Measurements from ENCODE around the gene OR5W2. TPM values are rescaled to one million over a fixed set of nuclear protein-coding genes. Genes with fewer than 3 reads are reported as not detected.

OR5W2 gene
- total RNA-seq, 1 donor from 2014 or later: not detected

- no peak overlapping the region for H3K4me3 ChIP-seq (ENCODE audit: insufficient read depth, low read depth, low read length)
- H3K27me3 Mint-ChIP-seq (ENCODE audit: low read depth, unreplicated experiment): no peaks in the 10 kb centered on the region
- H3K79me2 ChIP-seq (ENCODE audit: insufficient read depth, low read length): no peaks in the 10 kb centered on the region
- H4K20me1 ChIP-seq (ENCODE audit: insufficient read depth, low read length): no peaks in the 10 kb centered on the region
- H3K9me3 ChIP-seq (ENCODE audit: insufficient read depth, low read depth, low read length): peaks cover 2% of the 10 kb centered on the region
- no peaks in the 10 kb centered on the region for H3K27me3 ChIP-seq (ENCODE audit: insufficient read depth, low read length)
- TF ChIP-seq, protein P1, sequence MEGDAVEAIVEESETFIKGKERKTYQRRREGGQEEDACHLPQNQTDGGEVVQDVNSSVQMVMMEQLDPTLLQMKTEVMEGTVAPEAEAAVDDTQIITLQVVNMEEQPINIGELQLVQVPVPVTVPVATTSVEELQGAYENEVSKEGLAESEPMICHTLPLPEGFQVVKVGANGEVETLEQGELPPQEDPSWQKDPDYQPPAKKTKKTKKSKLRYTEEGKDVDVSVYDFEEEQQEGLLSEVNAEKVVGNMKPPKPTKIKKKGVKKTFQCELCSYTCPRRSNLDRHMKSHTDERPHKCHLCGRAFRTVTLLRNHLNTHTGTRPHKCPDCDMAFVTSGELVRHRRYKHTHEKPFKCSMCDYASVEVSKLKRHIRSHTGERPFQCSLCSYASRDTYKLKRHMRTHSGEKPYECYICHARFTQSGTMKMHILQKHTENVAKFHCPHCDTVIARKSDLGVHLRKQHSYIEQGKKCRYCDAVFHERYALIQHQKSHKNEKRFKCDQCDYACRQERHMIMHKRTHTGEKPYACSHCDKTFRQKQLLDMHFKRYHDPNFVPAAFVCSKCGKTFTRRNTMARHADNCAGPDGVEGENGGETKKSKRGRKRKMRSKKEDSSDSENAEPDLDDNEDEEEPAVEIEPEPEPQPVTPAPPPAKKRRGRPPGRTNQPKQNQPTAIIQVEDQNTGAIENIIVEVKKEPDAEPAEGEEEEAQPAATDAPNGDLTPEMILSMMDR (IDR thresholded peaks at IDR 0.05; ENCODE audit: insufficient read depth, low read depth, low read length): no peak
- TF ChIP-seq EZH2 (IDR thresholded peaks at IDR 0.05; ENCODE audit: insufficient read depth, low read length): no peak
- no peaks in the 10 kb centered on the region for H3K36me3 Mint-ChIP-seq (ENCODE audit: low read depth, unreplicated experiment)
- H2AFZ ChIP-seq (ENCODE audit: low read depth, low read length): no peak overlapping the region
- no peaks in the 10 kb centered on the region for H3K4me1 Mint-ChIP-seq (ENCODE audit: low read depth, unreplicated experiment)
- no peak overlapping the region for H3K27ac ChIP-seq (ENCODE audit: low read depth, low read length)
- no peaks in the 10 kb centered on the region for H3K9me3 Mint-ChIP-seq (ENCODE audit: unreplicated experiment)
- H3K4me1 ChIP-seq (ENCODE audit: insufficient read depth, low read length): no peaks in the 10 kb centered on the region
- no peak overlapping the region for H3K27ac Mint-ChIP-seq (ENCODE audit: unreplicated experiment)
- H3K36me3 ChIP-seq (ENCODE audit: insufficient read depth, low read length): no peaks in the 10 kb centered on the region
- FAIRE-seq (no peak), DNase-seq (ENCODE audit: low read depth) (no peak)
- H3K4me2 ChIP-seq (ENCODE audit: low read length): no peak overlapping the region
- H3K4me3 Mint-ChIP-seq (ENCODE audit: unreplicated experiment): no peak overlapping the region
- H3K9ac ChIP-seq (ENCODE audit: low read length): no peak overlapping the region
These were observed 34.9 kb upstream of the OR5W2 start for GRCh38 chr11:55949330-55949729.

GRCh38 chr11:55942785-55943392, 28.5 kb upstream of the OR5W2 start:
- Histone ChIP-seq H3K27me3 (ENCODE audit: insufficient read depth, low read length) (no peaks in the 10 kb centered on the region), H3K4me3 (ENCODE audit: insufficient read depth, low read depth, low read length) (no peak overlapping the region), H3K79me2 (ENCODE audit: insufficient read depth, low read length) (no peaks in the 10 kb centered on the region), H3K9ac (ENCODE audit: low read length) (no peak overlapping the region), H3K9me3 (ENCODE audit: insufficient read depth, low read depth, low read length) (no peaks in the 10 kb centered on the region), H3K4me2 (ENCODE audit: low read length) (no peak overlapping the region), H2AFZ (ENCODE audit: low read depth, low read length) (no peak overlapping the region), H3K36me3 (ENCODE audit: insufficient read depth, low read length) (no peaks in the 10 kb centered on the region), H3K4me1 (ENCODE audit: insufficient read depth, low read length) (no peaks in the 10 kb centered on the region), H3K27ac (ENCODE audit: low read depth, low read length) (no peak overlapping the region), H4K20me1 (ENCODE audit: insufficient read depth, low read length) (no peaks in the 10 kb centered on the region)
- no peaks in the 10 kb centered on the region for H3K9me3 Mint-ChIP-seq (ENCODE audit: unreplicated experiment)
- H3K4me1 Mint-ChIP-seq (ENCODE audit: low read depth, unreplicated experiment): no peaks in the 10 kb centered on the region
- H3K36me3 Mint-ChIP-seq (ENCODE audit: low read depth, unreplicated experiment): no peaks in the 10 kb centered on the region
- no peak overlapping the region for H3K4me3 Mint-ChIP-seq (ENCODE audit: unreplicated experiment)
- FAIRE-seq (no peak), DNase-seq (ENCODE audit: low read depth) (no peak)
- no peaks in the 10 kb centered on the region for H3K27me3 Mint-ChIP-seq (ENCODE audit: low read depth, unreplicated experiment)
- no peak overlapping the region for H3K27ac Mint-ChIP-seq (ENCODE audit: unreplicated experiment)
- no peak for TF ChIP-seq EZH2 (IDR thresholded peaks at IDR 0.05; ENCODE audit: insufficient read depth, low read length)
- TF ChIP-seq, protein P1 (IDR thresholded peaks at IDR 0.05; ENCODE audit: insufficient read depth, low read depth, low read length): peak; percentile 18

GRCh38 chr11:55936300-55936699, 21.9 kb upstream of the OR5W2 start, which contains the start of gene OR5I1:
Gene OR5I1, minus strand, starts transcription at chr11:55936400. Its CDS starts 0 bp downstream, at chr11:55936400.
- no peaks in the 10 kb centered on the region for H3K36me3 Mint-ChIP-seq (ENCODE audit: low read depth, unreplicated experiment)
- H3K79me2 ChIP-seq (ENCODE audit: insufficient read depth, low read length): no peaks in the 10 kb centered on the region
- H2AFZ ChIP-seq (ENCODE audit: low read depth, low read length): no peak within 1 kb of the TSS
- no peaks in the 10 kb centered on the region for H4K20me1 ChIP-seq (ENCODE audit: insufficient read depth, low read length)
- H3K27ac ChIP-seq (ENCODE audit: low read depth, low read length): no peak within 1 kb of the TSS
- DNase-seq (ENCODE audit: low read depth) (no peak), FAIRE-seq (no peak)
- no peak within 1 kb of the TSS for H3K4me3 ChIP-seq (ENCODE audit: insufficient read depth, low read depth, low read length)
- no peak within 1 kb of the TSS for H3K4me3 Mint-ChIP-seq (ENCODE audit: unreplicated experiment)
- no peak within 1 kb of the TSS for H3K27ac Mint-ChIP-seq (ENCODE audit: unreplicated experiment)
- no peaks in the 10 kb centered on the region for H3K4me1 Mint-ChIP-seq (ENCODE audit: low read depth, unreplicated experiment)
- no peaks in the 10 kb centered on the region for H3K9me3 ChIP-seq (ENCODE audit: insufficient read depth, low read depth, low read length)
- H3K4me1 ChIP-seq (ENCODE audit: insufficient read depth, low read length): no peaks in the 10 kb centered on the region
- no peaks in the 10 kb centered on the region for H3K36me3 ChIP-seq (ENCODE audit: insufficient read depth, low read length)
- no peaks in the 10 kb centered on the region for H3K27me3 ChIP-seq (ENCODE audit: insufficient read depth, low read length)
- TF ChIP-seq, protein P1 (IDR thresholded peaks at IDR 0.05; ENCODE audit: insufficient read depth, low read depth, low read length): no peak
- no peak for TF ChIP-seq EZH2 (IDR thresholded peaks at IDR 0.05; ENCODE audit: insufficient read depth, low read length)
- peaks cover 2% of the 10 kb centered on the region for H3K9me3 Mint-ChIP-seq (ENCODE audit: unreplicated experiment)
- no peak within 1 kb of the TSS for H3K9ac ChIP-seq (ENCODE audit: low read length)
- no peak within 1 kb of the TSS for H3K4me2 ChIP-seq (ENCODE audit: low read length)
- peaks cover 2% of the 10 kb centered on the region for H3K27me3 Mint-ChIP-seq (ENCODE audit: low read depth, unreplicated experiment)

Measured in astrocyte (in vitro differentiated cells and primary cell).